ENCODE measurements around the gene PRR30.

The PRR30 gene

DNA sequence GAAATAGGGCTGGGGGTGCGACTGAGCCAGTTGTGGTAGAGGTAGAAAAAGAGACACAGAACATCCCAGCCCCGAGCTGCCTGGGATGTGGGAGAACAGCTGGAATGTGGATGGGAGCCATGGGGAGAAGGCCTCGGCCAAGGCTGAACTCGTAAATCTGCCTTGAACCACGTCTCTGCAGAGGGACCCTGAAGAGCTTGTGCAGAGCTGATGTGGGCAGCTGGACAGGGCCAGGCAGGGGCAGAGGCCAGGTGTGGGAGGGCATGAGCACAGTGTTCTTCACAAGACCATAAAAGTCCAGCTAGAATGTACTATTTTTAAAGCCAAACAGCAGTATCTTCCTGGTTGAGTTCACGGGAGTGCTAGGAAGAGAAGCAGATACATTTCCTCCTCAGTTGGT is 15.3 kb upstream of the PRR30 start:
- no peak for DNase-seq (ENCODE audit: low spot score)

DNA sequence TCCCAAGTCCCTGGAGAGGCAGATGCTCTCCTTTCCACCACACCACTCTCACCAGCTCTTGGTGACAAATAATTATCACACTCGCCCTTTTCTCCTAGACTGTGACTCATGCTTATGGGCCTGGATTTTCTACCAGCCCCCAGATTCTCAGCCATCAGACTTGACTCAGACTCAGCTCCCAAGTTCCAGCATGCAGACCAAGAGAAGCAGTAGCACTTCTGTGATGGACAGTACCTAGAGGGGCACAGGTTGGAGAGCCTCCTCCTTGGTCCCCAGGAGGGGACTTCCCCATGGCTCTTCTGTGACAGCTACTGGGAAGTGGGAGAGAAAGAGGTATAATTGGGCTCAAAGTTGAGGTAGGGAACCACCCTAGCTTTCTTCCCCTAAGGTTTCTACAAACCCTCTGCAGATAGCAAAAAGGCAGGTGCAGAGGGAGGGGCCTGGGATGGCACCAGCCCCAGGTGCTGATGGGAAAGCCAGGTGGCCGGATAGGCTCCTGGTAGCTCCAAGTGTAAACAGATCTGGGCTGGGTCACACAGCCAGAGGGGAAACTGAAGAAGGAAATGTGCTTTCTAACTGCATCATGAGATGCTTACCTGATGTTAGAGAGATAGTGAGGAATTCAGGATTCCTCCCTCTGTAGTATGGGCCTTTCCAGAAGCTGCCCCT is 13.7 kb upstream of the PRR30 start:
- peak; percentile 64 for DNase-seq (ENCODE audit: low spot score)

DNA sequence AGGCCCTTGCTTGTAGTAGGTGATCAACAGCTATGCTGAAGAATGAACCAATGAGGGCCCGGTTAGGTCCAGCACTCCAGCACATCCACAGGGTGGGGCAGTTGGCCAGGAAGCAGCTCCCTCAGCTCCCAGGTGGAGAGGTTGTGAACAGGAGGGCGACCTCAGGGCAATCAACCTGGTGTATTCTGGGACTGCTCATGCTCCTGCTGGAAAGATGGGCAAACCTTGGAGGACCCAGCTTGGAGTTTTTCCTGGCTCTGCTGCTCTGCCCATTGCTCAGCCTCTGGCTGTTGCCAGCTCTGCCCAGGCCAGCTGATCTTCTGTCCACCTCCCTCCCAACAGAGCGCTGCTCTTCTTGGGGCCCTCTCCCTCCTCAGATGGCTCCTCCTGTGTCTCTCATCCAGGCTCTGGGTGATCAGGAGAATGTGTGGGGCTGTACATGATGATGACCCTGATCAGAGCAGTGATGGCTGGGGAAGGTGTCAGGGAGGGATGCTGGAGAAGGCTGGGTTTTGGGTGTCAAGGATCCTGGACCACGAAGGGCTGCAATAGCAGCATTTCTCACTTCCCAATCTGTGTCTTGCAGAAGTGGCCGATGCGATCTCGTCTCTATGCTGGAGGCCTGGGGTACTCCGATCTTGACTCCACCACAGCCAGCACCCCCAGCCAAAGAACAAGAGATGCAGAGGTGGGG is 13.0 kb upstream of the PRR30 start:
- DNase-seq (ENCODE audit: low spot score) = no peak

DNA sequence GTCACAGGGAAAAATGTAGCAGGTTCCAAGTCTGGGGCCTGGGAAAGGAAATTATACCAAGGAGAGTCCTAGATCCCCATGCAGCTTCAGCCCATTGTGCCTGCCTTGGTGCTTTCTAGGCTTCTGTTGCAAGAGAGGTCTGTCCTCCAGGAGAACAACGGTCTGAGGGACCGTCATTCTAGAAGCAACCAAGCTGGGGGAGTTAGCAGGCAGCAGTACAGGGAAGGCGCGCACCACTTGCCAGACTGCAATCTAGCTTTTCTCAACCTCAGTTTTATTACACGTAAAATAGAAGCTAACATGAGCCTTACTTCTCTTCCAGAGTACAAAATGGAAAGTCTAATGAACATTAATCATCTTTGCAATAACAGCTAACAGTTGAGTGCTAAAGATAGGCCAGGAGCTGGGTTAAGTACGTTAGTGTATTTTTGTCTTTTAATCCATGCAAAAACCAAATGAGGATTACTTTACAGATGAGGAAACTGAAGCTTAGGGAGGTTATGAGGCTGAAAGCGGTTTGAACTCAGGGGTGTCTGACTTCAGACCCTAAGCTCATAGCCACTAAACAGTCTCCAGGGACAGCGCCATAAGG is 11.5 kb upstream of the PRR30 start:
- DNase-seq (ENCODE audit: low spot score) = no peak

DNA sequence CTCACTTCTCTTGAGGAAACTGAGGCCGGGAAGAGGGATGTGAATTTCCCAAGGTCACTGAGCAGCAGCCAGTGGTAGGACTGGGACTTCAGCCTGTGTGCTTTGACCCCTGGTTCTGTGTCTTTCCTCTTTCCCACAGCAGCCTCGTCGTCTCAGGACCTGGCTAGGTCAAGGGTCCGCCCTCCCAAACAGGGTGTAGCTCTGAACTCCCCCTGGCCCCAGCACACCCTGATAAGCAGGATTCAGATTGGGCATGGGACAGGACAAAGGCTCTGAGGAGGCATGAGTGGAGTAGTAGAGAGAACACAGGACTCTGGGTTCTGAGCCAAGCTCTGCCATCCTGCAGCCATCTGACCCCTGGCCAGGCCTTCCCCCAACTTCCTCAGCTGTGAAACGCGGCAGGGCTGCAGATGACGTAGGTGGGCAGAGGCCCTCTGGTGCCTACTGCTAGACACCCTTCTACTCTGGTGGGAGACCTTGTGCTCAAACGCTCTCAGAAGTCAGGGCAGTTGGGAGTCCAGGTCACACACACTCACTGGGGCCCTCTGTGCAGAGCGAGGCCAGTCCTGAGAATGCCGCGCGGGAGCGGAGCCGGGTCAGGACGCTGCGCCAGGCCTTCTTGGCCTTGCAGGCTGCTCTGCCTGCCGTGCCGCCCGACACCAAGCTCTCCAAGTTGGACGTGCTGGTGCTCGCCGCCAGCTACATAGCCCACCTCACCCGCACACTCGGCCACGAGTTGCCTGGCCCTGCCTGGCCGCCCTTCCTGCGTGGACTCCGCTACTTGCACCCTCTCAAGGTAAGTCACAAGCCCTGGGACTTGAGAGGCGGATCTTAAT is 10.6 kb upstream of the PRR30 start:
- no peak for DNase-seq (ENCODE audit: low spot score)

DNA sequence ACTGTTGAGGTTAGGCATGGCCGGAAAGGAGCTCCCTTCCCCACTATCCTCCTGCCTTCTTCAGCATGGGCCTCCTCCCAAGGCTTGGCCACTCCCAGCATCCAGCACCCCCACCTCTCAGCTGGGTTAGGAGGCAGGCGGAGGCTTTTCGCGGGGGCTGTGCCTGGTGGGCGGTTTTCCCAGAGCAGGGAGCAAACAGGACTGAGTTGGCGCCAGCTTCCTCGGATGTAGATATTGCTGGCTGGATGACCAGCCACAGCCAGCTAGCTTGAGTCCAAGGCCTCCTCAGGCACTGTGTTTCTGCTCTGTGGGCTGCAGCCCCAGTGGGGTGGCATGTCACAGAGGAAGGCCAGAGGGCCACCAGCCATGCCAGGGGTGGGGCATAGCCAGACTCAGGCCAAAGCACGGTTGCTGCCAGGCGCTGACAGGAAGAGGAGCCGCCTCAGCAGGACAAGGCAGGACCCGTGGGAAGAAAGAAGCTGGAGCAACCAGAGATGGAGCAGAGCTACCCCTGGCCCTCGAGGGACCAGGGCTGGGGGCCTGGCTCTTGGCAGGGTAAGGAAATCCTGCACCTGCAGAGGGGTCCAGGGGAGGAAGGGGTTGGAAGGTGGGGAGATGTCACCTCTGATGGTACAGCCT is 9.7 kb upstream of the PRR30 start, which contains the start of gene TCF23:
TCF23 (plus strand) TSS at position 204 of the 639 bp plus-strand sequence; CDS start at position 334, 130 bp downstream.
- DNase-seq (ENCODE audit: low spot score) = no peak

DNA sequence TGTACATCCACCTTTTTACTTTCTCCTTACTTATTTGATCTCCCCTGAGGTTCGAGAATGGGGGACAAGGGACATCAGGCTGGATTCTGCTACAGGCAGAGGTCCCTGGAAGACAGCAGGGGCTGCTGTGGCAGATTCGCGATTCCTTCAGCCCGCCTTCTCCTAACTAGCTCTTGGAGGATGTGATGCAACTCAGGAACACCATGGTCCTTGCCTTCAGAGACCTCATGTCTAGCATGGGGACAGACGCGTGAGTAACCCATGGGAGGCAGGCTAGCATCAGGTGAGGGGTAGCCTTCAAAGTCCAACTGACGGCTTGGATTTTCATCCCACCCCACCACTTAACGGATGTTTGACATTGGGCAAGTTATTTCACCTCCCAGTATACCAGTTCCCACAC is 8.7 kb upstream of the PRR30 start:
- DNase-seq (ENCODE audit: low spot score) = no peak

DNA sequence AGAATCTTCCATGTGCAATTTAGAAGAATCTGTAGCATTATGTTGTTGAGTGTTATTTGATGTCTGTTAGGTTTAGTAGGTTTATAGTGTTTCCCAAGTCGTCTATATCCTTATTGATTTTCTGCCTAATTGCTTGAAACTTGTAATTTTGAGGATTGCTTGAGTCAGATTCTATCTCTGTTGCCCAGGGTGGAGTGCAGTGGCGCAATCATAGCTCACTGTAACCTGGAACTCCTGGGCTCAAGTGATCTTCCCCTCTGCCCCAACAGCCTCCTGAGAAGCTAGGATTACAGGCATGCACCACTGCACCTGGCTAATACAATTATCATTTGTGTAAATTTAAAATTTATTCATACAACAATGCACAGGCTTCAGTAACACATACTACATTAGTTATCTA is 6.5 kb upstream of the PRR30 start:
- no peak for DNase-seq (ENCODE audit: low spot score)

DNA sequence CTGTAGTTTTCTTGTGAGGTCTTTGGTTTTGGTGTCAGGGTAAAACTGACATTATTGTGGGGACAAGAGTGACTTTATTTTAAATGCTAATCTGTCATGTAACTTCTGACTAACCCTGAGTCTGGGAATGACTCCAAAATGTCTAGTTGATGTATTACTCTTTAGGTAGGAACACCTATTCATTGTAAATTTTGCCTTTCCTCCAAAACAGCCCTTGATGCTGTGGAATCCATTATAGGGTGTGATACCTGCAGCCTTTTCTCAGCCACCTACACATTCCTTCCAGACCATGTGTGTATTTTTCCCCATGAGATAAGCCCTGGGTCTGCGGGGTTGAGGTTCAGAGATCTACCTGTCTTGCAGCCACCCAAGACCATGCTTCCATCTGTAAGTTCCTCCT is 4.1 kb upstream of the PRR30 start:
- no peak for DNase-seq (ENCODE audit: low spot score)

DNA sequence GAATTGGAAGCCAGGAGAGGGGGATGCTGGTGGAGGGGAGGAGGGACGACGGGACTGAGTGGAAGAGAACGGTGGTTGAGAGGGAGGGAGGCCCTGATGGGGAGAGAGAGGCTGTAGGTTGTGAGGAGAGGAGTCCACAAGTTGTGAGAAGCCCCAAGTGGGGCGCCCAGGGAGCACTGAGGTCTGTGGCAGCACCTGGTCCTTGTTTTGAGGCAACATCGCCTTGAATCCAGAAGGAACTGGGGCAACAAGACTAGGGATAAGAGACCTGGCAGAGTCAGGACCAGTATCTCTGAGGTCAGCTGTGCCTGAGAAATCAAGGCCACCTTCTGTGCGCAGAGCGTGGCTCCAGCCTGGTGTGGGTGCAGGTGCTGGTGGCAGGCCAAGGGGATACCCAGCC is 1.1 kb downstream of the PRR30 start:
- DNase-seq (ENCODE audit: low spot score) = no peak

DNA sequence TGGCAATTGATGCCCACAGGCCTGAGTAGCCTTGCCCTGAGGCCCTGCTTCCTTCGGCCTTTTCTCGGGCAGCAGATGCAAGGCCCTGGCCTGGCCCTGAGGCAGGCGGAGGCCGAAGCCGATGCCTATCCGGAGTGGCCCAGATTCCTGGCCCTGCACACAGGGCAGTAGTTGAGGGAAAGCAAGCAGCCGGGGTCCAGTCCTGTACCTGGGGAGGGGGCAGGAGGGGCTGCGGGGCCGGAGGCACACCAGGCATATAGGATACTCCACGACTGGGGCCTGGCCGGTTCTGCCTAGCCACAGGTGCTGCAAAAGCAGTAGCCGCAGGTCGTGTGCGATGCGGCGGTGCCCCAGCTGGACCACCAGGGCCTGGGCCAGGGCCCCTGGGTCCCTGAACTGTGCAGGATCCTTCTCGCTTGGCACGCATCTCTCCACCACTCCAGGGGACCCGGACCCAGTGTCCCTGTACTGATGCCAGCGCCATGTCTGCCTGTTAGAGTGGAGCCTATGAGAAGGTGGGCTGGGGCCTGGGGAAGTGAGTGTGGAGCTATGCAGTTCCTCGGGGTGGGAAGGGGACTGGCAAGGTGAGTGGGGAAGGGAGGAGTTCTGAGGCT is 1.8 kb downstream of the PRR30 start:
- no peak for DNase-seq (ENCODE audit: low spot score)

DNA sequence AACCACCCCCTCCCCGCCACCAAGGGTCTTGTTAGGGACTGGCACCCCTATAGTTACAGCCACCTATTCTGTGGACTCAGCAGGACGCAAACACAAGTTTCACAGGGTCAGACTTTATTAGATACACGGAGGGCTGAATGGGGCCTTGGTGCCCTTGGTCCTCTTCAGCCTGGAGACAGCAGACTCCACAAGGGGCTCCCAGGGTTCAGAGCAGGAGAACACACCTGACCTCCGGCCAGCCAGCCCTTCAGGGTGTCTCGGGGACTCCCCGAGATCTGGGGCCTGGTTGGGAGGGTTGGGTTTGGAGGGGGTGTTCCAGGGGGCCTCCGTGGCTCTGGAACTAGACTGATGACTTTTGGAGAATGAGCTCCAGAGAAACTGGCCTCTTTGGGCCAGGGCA is 2.5 kb downstream of the PRR30 start:
- no peak for DNase-seq (ENCODE audit: low spot score)

DNA sequence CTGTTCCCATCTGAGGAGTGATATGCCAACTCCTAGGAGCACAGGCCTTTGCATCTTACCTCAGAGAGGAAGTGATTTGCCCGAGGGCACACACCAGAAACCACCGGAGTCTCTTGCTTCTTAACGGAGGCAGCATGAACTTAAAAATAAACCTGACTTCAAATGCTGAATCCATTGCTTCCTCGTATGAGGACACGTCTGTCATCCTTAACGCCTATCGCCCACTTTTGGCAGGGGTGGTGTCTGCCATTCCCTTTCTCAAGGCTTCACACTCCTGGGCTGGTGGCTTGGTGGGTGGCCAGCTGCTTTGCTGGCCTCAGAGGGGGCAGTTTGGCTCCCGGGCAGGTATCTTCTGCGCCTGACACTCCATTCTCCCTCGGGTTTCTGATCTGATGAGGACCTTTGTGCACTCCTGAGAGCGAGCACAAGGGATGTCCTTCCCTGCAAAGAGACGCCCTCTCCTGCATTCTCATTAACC is 3.7 kb downstream of the PRR30 start:
- DNase-seq (ENCODE audit: low spot score) = no peak

DNA sequence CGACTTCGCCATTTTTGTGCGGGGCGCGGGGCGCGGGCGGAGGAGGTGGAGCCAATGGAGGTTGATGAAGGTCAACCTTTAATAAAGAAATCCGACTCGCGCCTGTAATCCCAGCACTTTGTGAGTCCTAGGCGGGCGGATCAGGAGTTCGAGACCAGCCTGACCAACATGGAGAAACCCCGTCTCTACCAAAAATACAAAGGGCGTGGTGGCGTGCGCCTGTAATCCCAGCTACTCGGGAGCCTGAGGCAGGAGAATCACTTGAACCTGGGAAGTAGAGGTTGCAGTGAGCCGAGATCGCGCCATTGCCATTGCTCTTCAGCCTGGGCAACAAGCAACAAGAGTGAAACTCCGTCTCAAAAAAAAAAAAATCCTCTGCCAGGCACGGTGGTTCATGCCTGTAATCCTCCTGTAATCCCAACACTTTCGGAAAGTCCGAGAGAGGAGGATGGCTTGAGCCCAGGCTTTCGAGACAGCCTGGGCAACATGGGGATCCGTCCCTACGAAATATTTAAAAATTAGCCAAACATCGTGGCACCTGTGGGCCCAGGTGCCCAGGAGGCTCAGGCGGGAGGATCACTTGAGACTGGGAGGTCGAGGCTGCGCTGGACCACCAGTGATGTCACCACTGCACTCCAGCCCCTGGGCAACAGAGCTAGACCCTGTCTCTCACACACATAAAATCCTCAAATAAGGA is 4.3 kb downstream of the PRR30 start:
- no peak for DNase-seq (ENCODE audit: low spot score)

DNA sequence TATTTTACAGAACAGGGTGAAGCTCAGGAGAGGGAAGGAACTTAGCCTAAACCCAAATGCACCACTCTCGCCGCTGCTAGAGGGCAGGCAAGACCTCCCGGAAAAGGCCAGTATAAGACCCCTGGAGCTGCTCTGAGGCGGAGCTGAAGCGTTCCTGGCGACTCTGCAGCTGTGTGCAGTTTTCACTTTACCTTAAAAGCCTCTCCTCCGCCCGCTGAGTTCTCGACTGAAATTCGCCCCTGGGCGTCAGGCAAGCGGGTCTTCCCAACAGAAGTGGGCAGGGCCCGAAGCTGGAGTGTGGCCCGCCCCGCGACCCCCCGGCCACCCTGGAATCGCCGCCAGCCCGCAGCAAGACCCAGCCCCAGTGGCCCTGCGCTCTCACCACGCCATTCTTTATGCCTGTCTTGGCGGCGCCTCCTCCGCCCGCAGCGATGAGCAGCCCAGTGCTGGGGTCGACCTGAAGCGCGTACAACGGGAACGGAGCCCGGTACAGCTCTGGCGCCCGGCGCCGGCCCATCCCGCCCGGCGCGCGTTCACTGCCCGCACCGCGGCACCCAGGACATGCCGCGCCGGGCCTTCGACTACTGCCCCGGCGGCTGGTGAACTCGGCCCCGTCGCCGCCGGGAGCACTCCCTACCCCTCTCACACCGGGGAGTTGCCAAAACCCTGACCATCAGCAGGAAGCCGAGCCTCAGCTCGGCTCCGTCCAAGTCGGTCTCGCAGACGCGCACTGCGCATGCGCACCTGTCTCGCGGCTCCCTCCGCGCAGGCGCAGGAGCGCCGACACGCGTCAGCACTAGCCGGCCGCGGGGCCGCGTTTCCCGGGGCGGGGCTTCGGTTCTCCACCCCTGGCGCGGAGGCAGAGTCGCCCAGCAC is 5.1 kb downstream of the PRR30 start, which contains the start of gene PREB:
PREB (minus strand) TSS at position 732 of the 876 bp plus-strand sequence; CDS start at position 517, 215 bp downstream.
- peak; percentile 100 for DNase-seq (ENCODE audit: low spot score)

DNA sequence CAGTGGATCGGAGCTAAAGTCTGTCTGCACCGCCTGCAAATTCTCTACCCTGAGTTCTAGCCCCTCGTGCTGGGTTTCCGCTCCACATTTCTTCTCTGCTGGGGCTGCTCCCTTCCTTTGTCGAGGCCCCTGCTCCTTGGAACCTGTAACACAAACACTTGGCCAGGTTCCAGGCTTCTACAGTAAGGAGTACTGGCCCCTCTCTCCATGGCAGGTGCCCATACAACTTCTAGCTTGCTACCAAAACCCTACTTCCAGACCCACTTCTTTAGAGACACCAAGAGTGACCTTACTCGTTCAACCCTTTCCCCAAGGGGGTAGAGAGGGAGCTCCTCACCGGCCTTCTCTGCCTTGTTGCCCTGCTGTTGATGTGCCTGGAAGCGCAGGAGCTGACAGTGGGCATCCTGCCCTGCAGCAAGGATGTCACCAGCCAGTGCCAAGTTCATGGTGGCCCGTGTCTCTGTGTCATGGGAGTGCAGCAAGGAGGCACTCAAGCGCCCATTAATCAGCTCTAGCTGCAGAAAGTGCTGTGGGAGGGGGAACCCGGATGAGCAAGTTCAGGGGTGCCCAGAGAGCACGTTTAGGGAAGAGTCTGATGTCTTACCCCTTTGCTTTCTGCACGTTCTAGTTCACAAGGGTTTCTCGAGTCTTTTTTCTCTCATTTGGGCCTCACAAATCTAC is 5.9 kb downstream of the PRR30 start:
- no peak for DNase-seq (ENCODE audit: low spot score)

DNA sequence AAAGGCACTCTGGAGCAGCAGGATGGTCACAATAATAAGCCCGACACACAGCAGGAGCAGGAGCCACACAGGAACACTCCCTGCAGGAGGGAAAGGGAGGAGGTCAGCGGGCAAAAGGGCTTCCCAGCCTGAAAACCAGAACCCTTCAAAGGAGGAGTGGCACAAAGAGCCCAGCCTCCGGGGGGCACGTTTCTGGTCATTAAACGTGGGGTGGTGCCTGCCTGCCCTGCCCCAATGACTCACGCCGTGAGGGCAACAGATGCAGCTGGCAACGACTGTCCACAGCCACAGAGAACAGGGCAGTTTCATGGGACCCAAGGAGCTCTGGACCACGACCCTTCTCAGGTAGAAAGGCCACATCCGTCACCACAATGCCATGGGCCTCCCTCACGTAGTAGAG is 7.8 kb downstream of the PRR30 start:
- no peak for DNase-seq (ENCODE audit: low spot score)

DNA sequence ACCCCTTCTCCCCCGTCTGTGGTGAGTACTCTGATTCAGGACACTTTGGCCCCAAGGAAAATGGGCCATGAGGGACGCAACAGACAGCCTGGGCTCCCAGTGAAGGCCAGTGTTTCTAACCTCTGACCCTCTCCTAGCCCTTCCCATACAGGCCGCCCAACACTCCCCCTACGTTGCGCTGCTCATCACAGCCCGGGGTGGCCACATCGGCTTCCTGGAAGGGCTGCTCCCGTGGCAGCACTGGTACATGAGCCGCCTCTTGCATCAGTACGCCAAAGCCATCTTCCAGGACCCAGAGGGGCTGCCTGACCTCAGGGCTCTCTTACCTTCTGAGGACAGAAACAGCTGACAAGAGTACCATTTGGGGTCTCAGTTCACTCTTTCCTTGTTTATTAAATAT is 8.8 kb downstream of the PRR30 start:
- DNase-seq (ENCODE audit: low spot score) = no peak

Data from AG08396 (cell line).